HepG2 (cell line): ENCODE results near the gene SAMD4A. TPM values are rescaled to one million over a fixed set of nuclear protein-coding genes. Genes with fewer than 3 reads are reported as not detected.

Experiments used
- ATAC-seq: fragments of 200-7000 bp; cut with Tn5 transposase; 3 replicates; pipeline ENCODE4 v1.9.1; 2020; ENCODE audit warnings: mild to moderate bottlenecking, moderate library complexity
- BruUV-seq: library from RNA; stranded (reverse); fragments of 400-500 nt; replicated peaks from 2 replicates; lab custom pipeline; 2021; lab: Mats Ljungman, UMichigan
- CTCF ChIA-PET: fragments of 300-600 bp; formaldehyde crosslinking; extraction: SDS; loops from one replicate; lab custom pipeline; 2021; ENCODE audit warnings: low total read pairs, inconsistent platforms, low intra/inter-chr PET ratio; lab: Yijun Ruan, JAX
- POLR2A ChIA-PET: fragments of 350-600 bp; sonication (Branson Sonifier 250); formaldehyde crosslinking; loops from one replicate; lab custom pipeline; 2020; ENCODE audit warnings: antibody characterized with exemption, inconsistent platforms; lab: Yijun Ruan, JAX
- DNase-seq: peaks from one replicate; pipeline ENCODE4 v3.0.0-alpha.2; 2015; ENCODE audit warnings: low spot score
- FAIRE-seq: peaks from 3 replicates; lab custom pipeline; 2011; peaks lifted over from hg19 to GRCh38; lab: Jason Lieb, UNC
- H2AFZ ChIP-seq: one replicate; pipeline ENCODE4 v1.6.1; 2011; ENCODE audit warnings: low read length, inconsistent platforms
- H3K27ac ChIP-seq: fragments of 300-600 bp; 3 replicates; pipeline ENCODE4 v1.8.0; 2011; ENCODE audit warnings: mixed run types, mild to moderate bottlenecking, mixed read lengths, low read length, inconsistent platforms; ENCODE audit not compliant: insufficient read depth; ENCODE audit errors: extremely low read length
- H3K27me3 ChIP-seq, 2 experiments: fragments of 200-600 bp in 1 of 2; 2 replicates in 1 of 2; 3 replicates in 1 of 2; pipeline versions ENCODE4 v1.6.0 to v1.8.0; 2011; ENCODE audit warnings: low read length in 2 of 2, mild to moderate bottlenecking in 2 of 2, moderate library complexity in 2 of 2, inconsistent platforms in 1 of 2; ENCODE audit not compliant: insufficient read depth in 2 of 2, control insufficient read depth in 1 of 2
- H3K36me3 ChIP-seq, 2 experiments: fragments of 200-600 bp in 1 of 2; replicated peaks in 1 of 2; 2 replicates in 1 of 2; 3 replicates in 1 of 2; pipeline versions ENCODE4 v1.5.1 to v1.8.0; 2011; ENCODE audit warnings: low read length in 2 of 2, inconsistent platforms in 1 of 2; ENCODE audit not compliant: insufficient read depth in 2 of 2, control insufficient read depth in 1 of 2
- H3K4me1 ChIP-seq: 2 replicates; pipeline ENCODE4 v1.5.1; 2012; ENCODE audit warnings: low read length, inconsistent platforms; ENCODE audit not compliant: insufficient read depth
- H3K4me2 ChIP-seq: 2 replicates; pipeline ENCODE4 v1.6.0; 2011; ENCODE audit warnings: low read depth, low read length, inconsistent platforms
- H3K4me3 ChIP-seq, 3 experiments: fragments of 200-600 bp in 1 of 3; sonication (generic), shearing (Covaris generic) in 1 of 3; replicated peaks in 1 of 3; 2 replicates each; pipeline ENCODE4 v1.5.1; 2011 to 2016; ENCODE audit warnings: low read length in 3 of 3, inconsistent platforms in 2 of 3, low read depth in 2 of 3, mild to moderate bottlenecking in 2 of 3, control low read depth in 1 of 3, mixed read lengths in 1 of 3; ENCODE audit not compliant: insufficient read depth in 1 of 3
- H3K79me2 ChIP-seq: one replicate; pipeline ENCODE4 v1.6.1; 2011; ENCODE audit warnings: low read length, inconsistent platforms; ENCODE audit not compliant: insufficient read depth
- H3K9ac ChIP-seq: 2 replicates; pipeline ENCODE4 v1.6.0; 2011; ENCODE audit warnings: mild to moderate bottlenecking, low read depth, low read length, inconsistent platforms; ENCODE audit not compliant: insufficient read depth
- H3K9me3 ChIP-seq: 2 replicates; pipeline ENCODE4 v1.5.1; 2012; ENCODE audit warnings: mild to moderate bottlenecking, low read length
- H4K20me1 ChIP-seq: 2 replicates; pipeline ENCODE4 v1.6.0; 2011; ENCODE audit warnings: inconsistent platforms, mild to moderate bottlenecking, low read length, moderate library complexity; ENCODE audit not compliant: insufficient read depth
- CEBPB ChIP-seq: IDR thresholded peaks from 2 replicates; pipeline ENCODE4 v1.6.1; 2011; ENCODE audit warnings: low read depth, low read length, improper control_type of control experiment, borderline replicate concordance
- MAZ ChIP-seq, 2 experiments: sonication (generic) in 1 of 2; formaldehyde crosslinking in 1 of 2; IDR thresholded peaks; 2 replicates each; pipeline versions ENCODE4 v1.5.0 to v1.6.1; 2012 to 2020; ENCODE audit warnings: low read depth in 2 of 2, mild to moderate bottlenecking in 2 of 2, borderline replicate concordance in 1 of 2, improper control_type of control experiment in 1 of 2, low read length in 1 of 2, missing genetic modification reagents in 1 of 2, moderate library complexity in 1 of 2
- SNAI1 ChIP-seq: sonication (generic); formaldehyde crosslinking; IDR thresholded peaks from 2 replicates; pipeline ENCODE4 v1.5.0; 2020; ENCODE audit warnings: mild to moderate bottlenecking, missing genetic modification reagents, borderline replicate concordance
- TP53 ChIP-seq: sonication (generic); formaldehyde crosslinking; conservative IDR thresholded peaks from 2 replicates; pipeline ENCODE4 v1.4.0; 2020; ENCODE audit warnings: missing genetic modification reagents
- ZFX ChIP-seq: sonication (generic); formaldehyde crosslinking; IDR thresholded peaks from 2 replicates; pipeline ENCODE4 v1.4.0; 2020; ENCODE audit warnings: mild to moderate bottlenecking, low read depth, missing genetic modification reagents, moderate library complexity
- ZNF75D ChIP-seq: sonication (generic); formaldehyde crosslinking; IDR thresholded peaks from 2 replicates; pipeline ENCODE4 v1.8.1; 2023; ENCODE audit warnings: missing genetic modification reagents, mild to moderate bottlenecking, borderline replicate concordance
- WGBS: methylation state at CpG from one replicate; pipeline ENCODE4 v1.1.6; 2017; ENCODE audit warnings: low lambda C conversion rate; 5-methylcytosine and 5-hydroxymethylcytosine counted together
- in situ Hi-C: cut with HindIII; loops from 2 replicates; pipeline ENCODE4 v1.10.0; 2017; ENCODE audit warnings: low pct_unique_long_range_greater_than_20kb; ENCODE audit not compliant: extremely low pct_ligation_motif_present
- intact Hi-C: fragments of 100-400 bp; cut with micrococcal nuclease; formaldehyde crosslinking; loops from one replicate; pipeline ENCODE4 v1.10.0; 2022; ENCODE audit not compliant: unreplicated experiment
- polyA plus RNA-seq, 8 experiments: library from polyadenylated mRNA; depleted of rRNA in 3 of 8; stranded (reverse) in 7 of 8; unstranded in 1 of 8; fragments of >200 nt; fragmentation: Illumina TruSeq in 4 of 8; extraction: Trizol in 4 of 8; gene quantifications; 2 replicates each; pipeline versions ENCODE4 v1.2.1 to v1.2.3, GENCODE V29; 2011 to 2016; ENCODE audit warnings: low read depth in 4 of 8, missing spikeins in 1 of 8, mixed read lengths in 1 of 8; ENCODE audit not compliant: insufficient read depth in 1 of 8
- total RNA-seq, 5 experiments: library from RNA; depleted of rRNA; stranded (reverse); fragments of >200 nt; fragmentation: Illumina TruSeq; extraction: Trizol; gene quantifications; 2 replicates each; pipeline ENCODE4 v1.2.3, GENCODE V29; 2016; ENCODE audit warnings: low read depth in 1 of 5
- TF ChIP-seq, protein P1 (sequence below): sonication (generic); formaldehyde crosslinking; IDR thresholded peaks from 2 replicates; pipeline ENCODE4 v1.4.0; 2020; ENCODE audit warnings: missing genetic modification reagents, borderline replicate concordance
- TF ChIP-seq, protein P2 (sequence below): sonication (generic); formaldehyde crosslinking; IDR thresholded peaks from 2 replicates; pipeline ENCODE4 v1.5.0; 2020; ENCODE audit warnings: mild to moderate bottlenecking, missing genetic modification reagents
- TF ChIP-seq, protein P3 (sequence below): sonication (generic); formaldehyde crosslinking; IDR thresholded peaks from 2 replicates; pipeline ENCODE4 v1.8.1; 2023; ENCODE audit warnings: missing genetic modification reagents, mild to moderate bottlenecking, borderline replicate concordance

The SAMD4A gene
- total and polyA plus RNA-seq, 2 of the 13 experiments (the other 11 are each of a cell fraction or from before 2014, with no cell fraction given) = 11.8 to 13.0 TPM

DNA sequence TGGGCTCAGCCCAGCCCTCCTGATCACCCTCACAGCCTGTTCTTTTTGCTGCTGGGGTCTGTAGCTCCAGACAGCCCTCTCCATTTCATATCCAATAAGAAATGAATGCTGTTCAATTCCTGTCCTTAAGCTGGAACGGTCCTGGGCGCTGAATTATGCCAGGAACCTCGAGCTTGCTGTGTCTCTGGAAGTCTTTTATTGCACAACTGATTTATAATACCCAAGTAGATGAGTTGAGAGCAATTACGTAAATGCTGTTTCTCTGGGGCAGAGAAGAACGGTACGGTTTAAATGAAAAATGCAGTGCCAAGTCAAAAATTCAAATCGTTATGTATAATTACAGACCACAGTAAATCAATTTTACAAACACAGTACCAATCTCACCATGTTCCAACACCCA lies 161.0 kb downstream of the SAMD4A start:
- no peak for ATAC-seq
- 97% methylated on average over 7 of the region's 7 CpGs for WGBS
- CTCF ChIA-PET = no interaction called here
- in situ Hi-C loops = no loop called here
- no peak overlapping the region for H3K4me3 ChIP-seq
- peaks cover 2 to 5% of the 10 kb centered on the region in 2 experiments; a peak in 3 of 5 replicates for H3K36me3 ChIP-seq
- H3K27me3 ChIP-seq = no peaks in the 10 kb centered on the region
- TF ChIP-seq MAZ (IDR thresholded peaks at IDR 0.05; ENCODE audit: borderline replicate concordance, low read depth, low read length) (no peak), MAZ (CRISPR knock-in tag; IDR thresholded peaks at IDR 0.05; ENCODE audit: low read depth) (no peak), ZNF75D (CRISPR knock-in tag) (no peak), ZFX (no peak), CEBPB (0 out of 2 replicates have a peak, but pooled peaks have one; percentile 22), SNAI1 (no peak), TP53 (CRISPR knock-in tag) (no peak)
- TF ChIP-seq, protein P1, sequence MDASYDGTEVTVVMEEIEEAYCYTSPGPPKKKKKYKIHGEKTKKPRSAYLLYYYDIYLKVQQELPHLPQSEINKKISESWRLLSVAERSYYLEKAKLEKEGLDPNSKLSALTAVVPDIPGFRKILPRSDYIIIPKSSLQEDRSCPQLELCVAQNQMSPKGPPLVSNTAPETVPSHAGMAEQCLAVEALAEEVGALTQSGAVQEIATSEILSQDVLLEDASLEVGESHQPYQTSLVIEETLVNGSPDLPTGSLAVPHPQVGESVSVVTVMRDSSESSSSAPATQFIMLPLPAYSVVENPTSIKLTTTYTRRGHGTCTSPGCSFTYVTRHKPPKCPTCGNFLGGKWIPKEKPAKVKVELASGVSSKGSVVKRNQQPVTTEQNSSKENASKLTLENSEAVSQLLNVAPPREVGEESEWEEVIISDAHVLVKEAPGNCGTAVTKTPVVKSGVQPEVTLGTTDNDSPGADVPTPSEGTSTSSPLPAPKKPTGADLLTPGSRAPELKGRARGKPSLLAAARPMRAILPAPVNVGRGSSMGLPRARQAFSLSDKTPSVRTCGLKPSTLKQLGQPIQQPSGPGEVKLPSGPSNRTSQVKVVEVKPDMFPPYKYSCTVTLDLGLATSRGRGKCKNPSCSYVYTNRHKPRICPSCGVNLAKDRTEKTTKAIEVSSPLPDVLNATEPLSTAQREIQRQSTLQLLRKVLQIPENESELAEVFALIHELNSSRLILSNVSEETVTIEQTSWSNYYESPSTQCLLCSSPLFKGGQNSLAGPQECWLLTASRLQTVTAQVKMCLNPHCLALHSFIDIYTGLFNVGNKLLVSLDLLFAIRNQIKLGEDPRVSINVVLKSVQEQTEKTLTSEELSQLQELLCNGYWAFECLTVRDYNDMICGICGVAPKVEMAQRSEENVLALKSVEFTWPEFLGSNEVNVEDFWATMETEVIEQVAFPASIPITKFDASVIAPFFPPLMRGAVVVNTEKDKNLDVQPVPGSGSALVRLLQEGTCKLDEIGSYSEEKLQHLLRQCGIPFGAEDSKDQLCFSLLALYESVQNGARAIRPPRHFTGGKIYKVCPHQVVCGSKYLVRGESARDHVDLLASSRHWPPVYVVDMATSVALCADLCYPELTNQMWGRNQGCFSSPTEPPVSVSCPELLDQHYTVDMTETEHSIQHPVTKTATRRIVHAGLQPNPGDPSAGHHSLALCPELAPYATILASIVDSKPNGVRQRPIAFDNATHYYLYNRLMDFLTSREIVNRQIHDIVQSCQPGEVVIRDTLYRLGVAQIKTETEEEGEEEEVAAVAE (CRISPR knock-in tag) = no peak
- TF ChIP-seq, protein P2, sequence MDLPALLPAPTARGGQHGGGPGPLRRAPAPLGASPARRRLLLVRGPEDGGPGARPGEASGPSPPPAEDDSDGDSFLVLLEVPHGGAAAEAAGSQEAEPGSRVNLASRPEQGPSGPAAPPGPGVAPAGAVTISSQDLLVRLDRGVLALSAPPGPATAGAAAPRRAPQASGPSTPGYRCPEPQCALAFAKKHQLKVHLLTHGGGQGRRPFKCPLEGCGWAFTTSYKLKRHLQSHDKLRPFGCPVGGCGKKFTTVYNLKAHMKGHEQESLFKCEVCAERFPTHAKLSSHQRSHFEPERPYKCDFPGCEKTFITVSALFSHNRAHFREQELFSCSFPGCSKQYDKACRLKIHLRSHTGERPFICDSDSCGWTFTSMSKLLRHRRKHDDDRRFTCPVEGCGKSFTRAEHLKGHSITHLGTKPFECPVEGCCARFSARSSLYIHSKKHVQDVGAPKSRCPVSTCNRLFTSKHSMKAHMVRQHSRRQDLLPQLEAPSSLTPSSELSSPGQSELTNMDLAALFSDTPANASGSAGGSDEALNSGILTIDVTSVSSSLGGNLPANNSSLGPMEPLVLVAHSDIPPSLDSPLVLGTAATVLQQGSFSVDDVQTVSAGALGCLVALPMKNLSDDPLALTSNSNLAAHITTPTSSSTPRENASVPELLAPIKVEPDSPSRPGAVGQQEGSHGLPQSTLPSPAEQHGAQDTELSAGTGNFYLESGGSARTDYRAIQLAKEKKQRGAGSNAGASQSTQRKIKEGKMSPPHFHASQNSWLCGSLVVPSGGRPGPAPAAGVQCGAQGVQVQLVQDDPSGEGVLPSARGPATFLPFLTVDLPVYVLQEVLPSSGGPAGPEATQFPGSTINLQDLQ (CRISPR knock-in tag) = no peak
- TF ChIP-seq, protein P3, sequence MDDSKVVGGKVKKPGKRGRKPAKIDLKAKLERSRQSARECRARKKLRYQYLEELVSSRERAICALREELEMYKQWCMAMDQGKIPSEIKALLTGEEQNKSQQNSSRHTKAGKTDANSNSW (CRISPR knock-in tag) = no peak
- TF ChIP-seq, all 625 proteins: peak for 1
- H4K20me1 ChIP-seq = peaks cover 15% of the 10 kb centered on the region; the same call in 1 of the 2 replicates
- peaks cover 15% of the 10 kb centered on the region for H3K4me1 ChIP-seq
- H3K27ac ChIP-seq = no peak overlapping the region
- no peaks in the 10 kb centered on the region for H3K9me3 ChIP-seq
- POLR2A ChIA-PET = no interaction called here
- no peak overlapping the region for H3K4me2 ChIP-seq
- intact Hi-C loops = no loop called here
- H3K9ac ChIP-seq = no peak overlapping the region
- H2AFZ ChIP-seq = no peak overlapping the region
- no peak for FAIRE-seq
- no TSS peak for BruUV-seq
- no peaks in the 10 kb centered on the region for H3K79me2 ChIP-seq
- no peak for DNase-seq
